OCI-M1 (cell line): ENCODE data around the gene ALDH1L2.
A peak's percentile ranks its signal among the peaks of the same experiment; 100 is the strongest.

ENCODE experiments used
- DNase-seq: peaks from one replicate; lab custom pipeline; 2025; lab: John Stamatoyannopoulos, UW

Gene ALDH1L2

DNA sequence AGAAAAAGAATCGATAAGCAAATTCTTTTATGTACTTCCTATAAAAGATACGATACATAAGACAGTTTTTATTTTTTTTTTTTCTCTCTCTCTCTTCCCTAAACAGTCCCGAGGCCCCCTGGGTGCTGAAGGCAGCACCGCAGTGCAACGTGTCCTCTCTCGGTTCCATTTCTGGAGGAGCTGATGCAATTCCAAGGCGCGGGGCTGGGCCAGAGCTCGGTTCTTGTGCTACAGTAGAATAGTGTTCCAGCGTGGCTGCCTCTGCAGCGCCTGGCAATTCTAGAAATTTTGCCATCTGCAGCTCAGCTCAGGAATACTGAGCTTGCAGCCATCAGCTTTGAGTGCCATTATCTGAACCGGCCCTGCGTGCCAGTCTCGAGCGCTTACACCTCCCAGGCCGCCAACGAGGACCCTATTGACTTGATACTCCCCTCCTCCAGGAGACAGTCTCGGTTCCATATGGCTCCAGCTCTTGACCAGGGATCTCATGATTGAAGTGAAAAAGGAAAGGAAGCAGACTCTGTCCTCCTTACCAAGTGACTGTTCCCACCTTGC is 630 bp downstream of the ALDH1L2 start:
- DNase-seq: no peak

DNA sequence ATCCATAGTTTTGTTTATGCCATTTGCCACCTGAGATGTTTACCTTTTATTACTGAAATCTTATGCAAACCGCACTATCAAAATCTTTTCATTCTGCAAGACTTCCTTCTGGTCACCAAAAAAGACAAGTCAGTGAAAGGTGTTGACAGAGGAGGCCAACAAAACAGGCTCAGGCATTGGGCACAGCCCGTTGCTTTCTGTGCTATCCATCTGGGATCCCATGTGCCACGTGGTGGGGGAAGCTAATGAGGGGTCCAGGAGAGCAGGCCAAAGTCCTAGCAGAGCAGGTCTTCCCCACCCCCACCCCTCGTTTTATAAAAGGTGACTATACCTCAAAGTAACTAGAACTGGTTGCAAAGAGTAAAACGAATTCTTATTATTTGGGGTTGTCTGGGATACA is 1.2 kb downstream of the ALDH1L2 start:
- no peak for DNase-seq

DNA sequence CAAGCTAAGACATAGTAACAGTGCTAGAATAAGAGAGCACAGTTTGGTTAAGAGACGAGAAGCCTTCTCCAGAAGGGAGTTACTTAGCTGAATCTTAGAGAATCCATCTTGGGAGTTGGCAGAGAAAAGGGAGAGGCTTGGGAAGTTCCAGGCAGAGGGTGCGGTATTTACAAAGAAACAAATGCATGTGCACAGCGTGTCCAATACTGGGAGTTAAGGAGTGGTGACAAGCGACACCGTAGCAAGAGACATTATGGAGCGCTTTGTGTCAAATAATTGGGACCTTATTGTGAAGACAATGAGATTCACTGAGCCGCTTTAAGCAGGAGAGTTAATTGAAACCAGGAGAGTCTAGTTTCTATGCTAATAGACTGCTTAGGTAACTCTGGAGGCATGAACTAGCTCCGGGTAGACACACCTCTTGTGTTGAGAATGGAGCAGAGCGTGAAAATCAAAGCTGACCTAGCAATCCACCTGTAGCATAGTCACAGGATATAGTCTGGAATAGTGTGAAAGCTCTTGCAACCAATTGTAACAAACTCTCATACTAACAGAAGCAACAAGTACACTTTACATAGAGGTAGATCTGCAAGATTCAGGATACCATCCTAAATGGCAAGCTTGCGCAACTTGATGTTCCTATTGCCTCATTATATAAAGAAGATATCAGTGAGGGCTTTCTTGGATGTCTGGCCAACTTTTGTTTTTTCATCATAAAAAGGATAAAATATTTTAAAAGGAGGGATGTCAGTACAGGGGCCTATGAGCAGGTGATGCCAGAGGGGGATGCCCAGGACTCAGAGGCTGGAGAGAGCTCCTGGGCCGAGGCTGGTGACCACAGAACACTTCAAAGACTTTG is 5.3 kb downstream of the ALDH1L2 start:
- no peak for DNase-seq

DNA sequence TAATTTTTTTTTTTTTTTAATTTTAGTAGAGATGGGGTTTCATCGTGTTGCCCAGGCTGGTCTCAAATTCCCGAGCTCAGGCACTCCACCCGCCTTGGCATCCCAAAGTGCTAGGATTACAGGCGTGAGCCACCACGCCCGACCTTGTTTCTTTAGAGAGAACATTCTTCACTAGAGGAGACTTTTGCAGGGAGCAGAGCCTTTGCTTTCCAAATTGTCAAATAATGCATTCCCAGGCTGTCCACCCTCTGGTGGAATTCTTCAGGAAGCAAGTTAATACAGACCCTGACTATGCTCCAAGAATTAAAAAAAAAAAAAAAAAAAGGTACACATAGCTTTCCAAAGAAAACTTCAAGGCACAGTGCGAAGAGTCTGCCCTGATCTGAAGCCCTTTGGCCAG is 6.8 kb downstream of the ALDH1L2 start:
- no peak for DNase-seq

DNA sequence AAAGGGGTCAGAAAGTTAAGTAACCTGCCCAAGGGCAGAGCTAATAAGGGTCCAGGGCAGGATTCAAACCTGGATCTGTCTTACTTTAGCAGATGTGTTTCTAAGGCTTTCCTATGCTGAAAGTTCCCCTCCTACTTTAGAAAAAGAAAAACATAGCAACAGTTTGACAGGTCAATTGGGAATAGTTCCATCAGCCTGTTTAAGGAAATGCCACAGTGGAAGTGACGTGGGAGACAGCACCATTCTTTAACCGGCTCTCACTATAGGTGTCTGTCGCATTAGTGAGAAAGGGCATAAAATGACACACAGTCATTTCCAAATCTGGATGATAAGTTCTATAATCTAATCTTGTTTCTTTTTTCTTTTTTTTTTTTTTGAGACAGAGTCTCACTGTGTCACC is 7.3 kb downstream of the ALDH1L2 start:
- no peak for DNase-seq

DNA sequence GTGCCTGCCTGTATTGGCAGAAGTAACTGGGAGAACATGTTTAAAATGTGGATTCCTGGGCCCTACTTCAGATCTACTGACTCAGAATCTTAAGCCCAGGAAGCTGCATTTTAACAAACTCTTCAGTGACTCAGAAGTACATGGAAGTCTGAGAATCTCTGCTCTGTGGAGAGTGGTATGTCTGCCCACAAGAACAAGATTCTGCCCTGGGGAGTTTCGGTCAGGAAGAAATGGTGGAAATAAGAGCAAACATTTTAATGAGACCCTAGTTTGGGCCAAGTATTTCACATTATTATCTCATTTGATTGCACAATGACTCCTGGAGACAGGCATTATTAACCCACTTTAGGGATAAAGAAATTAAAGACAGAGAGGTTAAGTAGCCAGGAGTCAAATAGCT is 8.2 kb downstream of the ALDH1L2 start:
- no peak for DNase-seq

DNA sequence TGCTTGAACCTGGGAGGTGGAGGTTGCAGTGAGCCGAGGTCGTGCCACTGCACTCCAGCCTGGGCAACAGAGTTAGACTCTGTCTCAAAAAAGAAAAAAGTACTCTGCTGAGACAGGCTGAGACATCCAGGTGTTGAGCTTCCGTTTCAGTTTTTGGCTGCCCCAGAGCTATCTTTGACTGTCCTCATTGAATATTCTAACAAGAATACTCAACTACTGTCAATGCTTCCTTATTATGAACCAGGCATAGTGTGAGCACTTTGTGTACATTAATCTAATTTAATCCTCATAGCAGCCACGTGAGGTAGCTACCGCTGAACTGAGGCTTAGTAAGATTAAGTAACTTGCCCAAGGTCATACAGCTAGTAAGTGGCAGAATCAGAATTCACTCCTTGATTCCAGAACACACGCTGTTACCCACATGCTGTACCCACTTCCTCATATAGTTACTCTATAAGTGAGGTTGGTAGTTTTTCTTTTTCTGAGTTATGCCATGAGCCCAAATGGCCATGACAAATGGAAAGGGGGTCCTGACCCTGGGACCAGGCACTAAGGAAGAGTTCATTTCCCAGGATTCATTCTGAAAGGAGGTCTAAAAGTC is 11.3 kb downstream of the ALDH1L2 start:
- no peak for DNase-seq

DNA sequence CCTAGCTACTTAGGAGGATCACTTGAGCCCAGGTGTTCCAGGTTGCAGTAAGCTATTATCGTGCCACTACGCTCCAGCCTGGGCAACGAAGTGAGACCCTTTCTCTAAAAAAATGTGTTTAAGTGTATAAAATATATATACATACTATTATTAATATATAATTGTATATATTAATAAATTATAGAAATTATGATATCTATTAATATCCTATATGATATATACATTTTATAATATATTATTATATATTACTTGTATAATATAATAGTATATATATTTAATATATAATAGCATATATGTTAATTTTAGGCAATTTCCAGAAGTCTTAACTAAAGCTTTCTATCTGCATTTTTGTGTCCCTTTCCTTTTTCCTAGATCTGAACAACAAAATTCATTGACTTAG is 12.3 kb downstream of the ALDH1L2 start:
- DNase-seq: no peak

DNA sequence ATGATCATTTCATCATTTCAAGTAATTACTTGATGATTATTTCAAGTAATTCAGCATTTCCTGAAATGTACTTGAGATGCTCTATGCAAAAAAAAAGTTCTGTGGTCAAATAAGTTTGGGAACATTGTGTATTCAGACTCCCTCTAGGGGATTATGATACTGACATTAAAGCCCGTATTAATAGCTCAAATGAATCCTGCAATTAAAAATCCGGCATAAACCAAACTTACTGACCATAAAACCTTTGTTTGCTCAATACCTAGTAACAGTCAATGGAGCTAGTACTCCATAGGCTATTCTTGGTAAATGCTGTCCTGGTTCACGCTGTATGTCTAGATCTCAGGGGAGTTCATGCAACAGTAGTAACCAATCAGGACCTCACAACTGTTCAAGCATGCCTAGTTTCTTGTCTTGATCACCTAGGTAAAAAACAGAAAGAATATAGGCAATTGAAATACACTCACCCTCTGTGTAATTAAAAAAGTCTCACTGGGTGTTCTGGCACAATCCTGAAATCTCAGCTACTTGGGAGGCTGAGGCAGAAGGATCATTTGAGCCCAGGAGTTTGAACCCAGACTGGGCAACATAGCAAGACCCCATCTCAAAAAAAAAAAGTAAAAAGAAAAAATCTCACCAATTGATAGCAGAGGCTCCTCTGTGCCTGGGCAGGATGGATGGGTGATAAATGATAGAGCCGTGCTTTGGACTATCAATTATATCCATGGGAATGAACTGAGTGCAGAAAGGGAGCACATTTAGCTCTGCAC is 14.1 kb downstream of the ALDH1L2 start:
- no peak for DNase-seq

DNA sequence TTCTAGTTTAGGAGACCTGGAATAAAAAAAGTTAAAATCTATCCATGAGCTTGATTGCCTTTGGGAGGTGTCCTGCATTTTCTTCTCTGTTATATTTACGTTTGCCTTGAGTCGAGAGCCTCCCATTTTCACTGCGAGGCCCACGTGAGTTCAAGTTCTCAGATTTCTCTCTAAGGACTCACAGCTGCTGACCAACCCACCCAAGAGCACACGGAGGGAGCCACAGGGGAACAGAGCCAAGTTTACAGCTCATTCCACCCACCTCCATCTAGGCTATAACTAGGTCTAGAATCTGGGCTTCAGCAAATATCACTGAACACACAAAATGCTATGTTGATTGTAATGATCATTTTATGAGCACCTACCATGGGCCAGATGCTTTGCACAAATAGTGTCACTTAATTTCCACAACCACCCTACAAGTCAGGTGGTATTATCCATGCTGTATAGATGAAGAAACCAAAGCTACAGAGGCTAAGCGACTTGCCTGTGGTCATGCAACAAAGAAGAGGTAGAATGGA is 16.7 kb downstream of the ALDH1L2 start:
- DNase-seq: no peak

DNA sequence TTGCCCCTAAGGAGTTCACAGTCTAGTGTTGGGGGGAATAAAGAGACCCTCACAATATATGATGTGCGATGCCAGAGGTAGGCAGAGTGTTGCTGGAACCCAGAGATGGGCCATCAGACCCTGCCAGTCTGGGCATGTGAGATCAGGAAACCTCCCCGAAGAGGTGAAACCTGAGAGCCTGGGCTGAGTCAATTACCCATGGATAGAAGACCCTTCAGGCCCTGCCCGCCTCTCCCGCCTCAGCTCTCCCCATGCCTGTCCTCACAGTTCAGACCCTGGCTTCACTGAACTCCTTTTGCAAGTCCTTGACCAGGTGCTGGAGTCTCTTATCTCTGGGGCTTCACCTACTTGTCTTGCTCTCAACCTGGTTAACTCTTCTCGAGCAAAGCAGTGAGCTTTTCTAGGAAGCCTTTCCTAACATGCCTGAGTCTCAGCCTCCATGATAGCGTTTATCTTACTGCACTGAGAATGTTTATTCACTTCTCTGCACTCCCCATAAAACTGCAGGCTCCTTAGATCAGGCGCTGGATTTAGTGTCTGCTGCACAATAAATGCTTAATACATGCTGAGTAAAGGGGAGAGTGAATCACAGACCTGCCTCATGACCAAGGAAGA is 19.6 kb downstream of the ALDH1L2 start:
- no peak for DNase-seq

DNA sequence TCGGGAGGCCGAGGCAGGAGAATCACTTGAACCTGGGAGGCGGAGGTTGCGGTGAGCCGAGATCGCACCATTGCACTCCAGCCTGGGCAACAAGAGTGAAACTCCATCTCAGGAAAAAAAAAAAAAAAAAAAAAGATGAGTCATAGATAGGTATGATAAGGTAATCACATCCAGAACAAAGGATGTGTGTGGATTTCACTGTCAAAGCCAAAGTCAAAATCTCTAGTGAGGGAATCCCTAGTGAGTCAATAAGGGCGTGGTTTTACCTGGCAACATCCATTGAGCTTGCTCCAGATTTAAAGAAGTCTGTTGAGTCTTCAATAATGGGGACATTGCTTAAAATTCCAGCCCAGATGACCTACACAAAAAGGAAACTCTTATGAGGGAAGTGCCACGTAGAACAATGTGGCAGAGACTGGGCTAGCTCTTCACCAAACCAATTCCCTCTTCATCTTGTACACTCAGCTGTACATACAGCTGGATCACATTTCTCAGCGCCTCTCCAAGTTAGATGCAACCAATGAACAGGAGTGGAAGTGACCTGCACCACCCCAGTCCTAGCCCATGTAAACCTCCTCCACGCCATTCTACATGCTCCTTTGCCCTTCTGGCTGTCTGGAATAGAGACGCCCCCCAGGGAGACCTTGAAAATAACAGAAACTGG is 23.4 kb downstream of the ALDH1L2 start:
- DNase-seq: no peak

DNA sequence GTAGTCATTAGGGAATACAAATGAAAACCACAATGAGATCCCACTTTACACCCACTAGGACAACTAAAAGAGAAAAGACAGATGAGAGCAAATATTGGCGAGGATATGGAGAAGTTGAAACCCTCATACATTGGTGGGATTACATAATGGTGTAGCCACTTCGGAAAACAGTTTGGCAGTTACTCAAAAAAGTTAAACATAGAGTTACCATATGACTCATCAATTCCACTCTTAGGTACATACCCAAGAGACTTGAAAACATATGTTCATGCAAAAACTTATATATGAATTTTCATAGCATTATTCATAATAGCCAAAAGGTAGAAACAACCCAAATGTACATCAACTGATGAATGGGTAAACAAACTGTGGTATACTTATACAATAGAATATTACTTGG is 27.1 kb downstream of the ALDH1L2 start:
- no peak for DNase-seq

DNA sequence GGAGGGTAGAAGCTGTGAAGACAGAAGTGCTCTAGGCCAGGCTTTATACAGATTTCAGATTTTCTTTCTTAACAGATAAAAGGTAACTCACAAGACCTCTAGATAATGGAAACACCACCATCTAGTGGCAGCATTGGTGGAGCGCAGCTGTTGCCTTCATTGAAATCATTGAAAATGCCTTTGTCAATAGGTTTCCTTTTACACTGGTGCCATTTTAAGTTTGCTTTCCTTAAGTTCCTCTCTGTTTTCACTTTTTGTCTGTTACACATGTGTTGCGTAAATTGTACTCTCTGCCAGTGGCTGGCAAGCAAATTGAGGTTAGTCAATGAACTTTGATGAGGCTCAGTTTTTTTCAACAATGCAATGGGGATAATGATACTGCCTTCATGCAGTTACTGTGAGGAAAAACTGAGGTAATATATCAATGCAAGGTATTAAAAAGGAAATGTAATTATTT is 31.1 kb downstream of the ALDH1L2 start:
- DNase-seq: peak; percentile 87

DNA sequence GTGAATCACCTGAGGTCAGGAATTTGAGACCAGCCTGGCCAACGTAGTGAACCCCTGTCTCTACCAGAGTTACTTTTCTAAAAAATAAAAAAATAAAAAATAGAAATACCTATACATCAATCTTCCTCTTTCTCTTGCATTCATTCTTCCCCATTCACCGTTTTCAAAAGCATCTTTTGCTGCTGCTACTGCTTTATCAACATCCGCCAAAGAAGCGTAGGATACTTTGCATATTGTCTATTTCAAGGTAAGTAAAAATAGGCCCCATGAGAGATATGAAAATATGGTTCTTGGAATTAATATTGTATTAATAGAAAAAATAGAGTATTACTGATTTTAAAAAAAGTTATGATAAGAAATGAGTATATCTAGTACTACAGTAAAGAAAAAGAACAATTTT is 32.3 kb downstream of the ALDH1L2 start:
- no peak for DNase-seq

DNA sequence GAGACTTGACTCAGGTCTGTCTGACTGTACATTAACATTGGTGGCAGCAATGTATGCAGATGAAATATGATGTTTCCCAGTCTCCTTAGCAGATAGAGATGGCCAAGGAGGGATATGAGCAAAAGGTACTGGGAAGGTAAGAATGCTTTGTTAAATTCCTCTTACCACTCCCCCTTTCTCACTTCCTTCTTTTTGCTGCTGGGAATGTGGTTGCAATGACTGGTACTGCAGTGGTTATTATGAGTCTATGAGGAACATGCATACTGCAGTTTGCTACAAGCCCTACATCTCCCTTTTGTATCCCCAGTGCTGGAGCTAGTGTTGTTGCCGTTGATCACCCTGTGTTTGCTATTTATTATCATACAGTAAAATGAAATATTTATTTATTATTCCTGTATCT is 35.9 kb downstream of the ALDH1L2 start:
- no peak for DNase-seq

DNA sequence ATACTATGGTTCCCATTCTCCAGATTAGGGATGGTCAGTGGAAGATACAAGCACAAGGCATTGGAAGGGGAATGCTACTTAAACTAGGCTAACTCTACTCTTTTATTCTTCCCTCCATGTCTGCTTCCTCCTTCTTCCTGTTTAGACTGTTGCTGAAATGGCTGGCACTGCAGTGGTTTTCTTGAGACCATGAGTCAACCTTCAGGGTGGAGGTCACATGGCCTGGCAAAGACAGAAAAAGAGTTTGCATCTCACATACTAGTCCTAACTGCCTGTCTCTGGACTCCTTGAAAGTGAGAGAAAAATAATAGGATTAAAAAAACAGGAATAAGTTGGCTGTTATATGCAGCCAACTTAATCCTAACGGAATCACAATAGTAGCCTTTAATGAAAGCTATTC is 37.0 kb downstream of the ALDH1L2 start:
- no peak for DNase-seq

DNA sequence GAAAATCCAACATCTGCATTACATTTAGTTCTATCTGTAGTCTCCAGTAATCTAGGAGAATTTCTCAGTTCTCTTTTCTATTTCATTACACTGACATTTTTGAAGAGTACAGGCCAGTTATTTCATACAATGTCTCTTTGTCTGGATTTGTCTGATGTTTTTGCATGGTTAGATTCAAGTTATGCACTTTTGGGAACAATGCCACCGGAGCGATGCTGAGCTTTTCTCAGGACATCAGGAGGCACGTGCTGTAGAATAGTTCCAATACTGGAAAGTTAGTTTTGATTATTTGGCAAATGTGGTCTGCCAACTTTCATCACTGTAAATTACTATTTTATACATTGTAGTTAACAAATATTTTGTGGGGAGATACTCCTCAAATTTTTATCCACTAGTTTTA is 43.1 kb downstream of the ALDH1L2 start:
- no peak for DNase-seq

DNA sequence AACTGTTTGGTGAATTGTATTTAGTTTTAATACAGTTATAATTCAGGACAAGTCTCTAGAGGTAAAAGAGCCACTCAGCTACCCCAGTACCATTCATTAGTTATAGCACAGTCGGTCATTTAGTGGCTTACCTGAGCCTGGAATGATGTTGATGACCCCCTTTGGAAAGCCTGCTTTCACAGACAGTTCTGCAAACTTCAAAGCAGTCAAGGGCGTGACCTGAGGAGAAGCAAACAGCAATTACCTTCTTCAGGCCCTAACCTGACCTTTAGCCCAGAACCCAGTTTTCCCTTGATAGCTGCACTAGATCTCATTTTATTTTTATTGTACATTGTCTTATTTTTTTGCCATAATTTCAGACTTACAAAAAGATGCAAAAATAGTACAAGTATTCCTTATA is 43.8 kb downstream of the ALDH1L2 start:
- DNase-seq: no peak

DNA sequence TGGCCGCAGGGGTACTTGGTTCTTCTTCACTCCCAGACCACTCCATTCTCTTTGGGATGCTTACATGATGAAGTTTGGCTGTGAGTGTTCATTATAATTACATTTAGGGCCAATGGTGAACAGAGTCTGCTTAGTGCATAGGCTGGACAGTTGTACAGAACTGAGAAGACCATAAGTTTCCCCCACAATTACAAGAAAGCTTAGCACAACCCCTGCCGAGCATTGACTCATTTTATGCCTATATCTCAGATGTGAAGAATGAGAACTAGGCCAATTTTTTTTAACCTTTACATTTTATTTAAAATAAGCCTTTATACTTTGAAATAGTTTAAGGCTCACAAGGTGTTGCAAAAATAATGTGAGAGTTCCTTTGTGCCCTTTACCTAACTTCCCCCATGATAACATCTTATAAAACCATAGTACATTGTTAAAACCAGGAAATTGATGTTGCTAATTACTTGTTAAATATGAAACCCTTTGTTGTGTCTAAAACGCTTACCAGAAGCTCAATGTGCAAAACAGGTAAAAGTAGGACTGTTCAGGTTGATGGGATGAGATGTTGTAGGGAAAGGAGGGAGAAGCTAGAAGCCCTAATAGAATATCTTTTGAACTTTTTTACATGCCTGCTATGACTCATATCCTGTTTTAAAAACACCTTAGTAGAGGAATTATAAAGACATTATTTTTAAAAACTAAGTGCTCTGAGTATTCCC is 47.2 kb downstream of the ALDH1L2 start:
- no peak for DNase-seq

DNA sequence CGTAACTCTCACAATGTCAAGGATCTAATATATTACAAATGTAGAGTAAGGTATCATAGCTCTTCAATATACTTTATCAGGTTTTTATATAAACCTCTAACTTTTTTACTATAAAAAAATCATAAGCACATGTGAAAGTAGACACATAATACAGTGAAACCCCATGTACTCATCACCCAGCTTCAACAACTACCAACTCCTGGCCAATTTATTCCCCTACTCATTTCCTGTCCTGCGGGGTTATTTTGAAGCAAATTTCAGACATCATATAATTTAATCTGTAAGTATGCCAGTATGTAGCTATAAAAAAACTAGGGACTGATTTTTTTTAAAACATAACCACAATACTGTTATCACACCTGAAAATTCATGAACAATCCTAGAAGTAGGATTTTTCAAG is 50.4 kb downstream of the ALDH1L2 start:
- DNase-seq: no peak
